T-cell (primary cell): ENCODE measurements around the gene DTNB. TPM values are rescaled to one million over a fixed set of nuclear protein-coding genes. Genes with fewer than 3 reads are reported as not detected.

ENCODE experiments used
- ATAC-seq, 4 experiments: fragments of 200-7000 bp in 3 of 4; fragments of 150-1000 bp in 1 of 4; cut with Tn5 transposase; replicated peaks in 1 of 4; 1 replicate in 3 of 4; 2 replicates in 1 of 4; pipeline ENCODE4 v1.10.0; 2021; ENCODE audit warnings: moderate library complexity in 3 of 4, mild to moderate bottlenecking in 2 of 4, moderate number of reproducible peaks in 1 of 4
- CTCF ChIA-PET, 2 donors: fragments of 300-600 bp; sonication (Branson Sonifier 250); formaldehyde crosslinking; loops; one replicate each; lab custom pipeline; 2022; ENCODE audit warnings: antibody characterized with exemption in 2 of 2; lab: Charles Lee
- POLR2A ChIA-PET, 2 donors: fragments of 300-600 bp; sonication (Branson Sonifier 250); formaldehyde crosslinking; loops; one replicate each; lab custom pipeline; 2022; ENCODE audit warnings: antibody characterized with exemption in 2 of 2; lab: Charles Lee
- DNase-seq, 35 experiments: peaks; one replicate each; pipeline versions ENCODE4 v3.0.0 to v3.0.0-alpha.2; 2013 to 2023
- H3K27ac ChIP-seq: one replicate; pipeline ENCODE4 v1.5.1; 2013; ENCODE audit warnings: low read length
- H3K27me3 ChIP-seq, 2 experiments: replicated peaks in 1 of 2; 1 replicate in 1 of 2; 2 replicates in 1 of 2; pipeline versions ENCODE4 v1.6.1 to v1.7.0; 2013; ENCODE audit warnings: low read length in 1 of 2, mixed read lengths in 1 of 2; ENCODE audit not compliant: control insufficient read depth in 2 of 2, insufficient read depth in 2 of 2; ENCODE audit errors: extremely low read depth in 1 of 2
- H3K36me3 ChIP-seq, 2 donors: 1 replicate in 1 of 2; 2 replicates in 1 of 2; pipeline versions ENCODE4 v1.6.1 to v1.7.0; 2013; ENCODE audit warnings: low read length in 1 of 2; ENCODE audit not compliant: control insufficient read depth in 2 of 2, insufficient read depth in 1 of 2; ENCODE audit errors: extremely low read depth in 1 of 2
- H3K4me1 ChIP-seq, 2 experiments: 1 replicate in 1 of 2; 2 replicates in 1 of 2; pipeline versions ENCODE4 v1.6.1 to v1.7.0; 2013; ENCODE audit warnings: low read length in 2 of 2, mixed read lengths in 1 of 2; ENCODE audit not compliant: insufficient read depth in 2 of 2, control insufficient read depth in 1 of 2; ENCODE audit errors: extremely low read depth in 1 of 2
- H3K4me3 ChIP-seq, 2 donors: 1 replicate in 1 of 2; 2 replicates in 1 of 2; pipeline versions ENCODE4 v1.5.1 to v1.7.0; 2013; ENCODE audit warnings: mild to moderate bottlenecking in 2 of 2, low read length in 1 of 2, moderate library complexity in 1 of 2; ENCODE audit not compliant: control insufficient read depth in 1 of 2; ENCODE audit errors: extremely low read depth in 1 of 2
- H3K9me3 ChIP-seq: 2 replicates; pipeline ENCODE4 v1.7.0; 2013
- H3K27ac Mint-ChIP-seq, 2 donors: one replicate each; pipeline ENCODE4 v1.8.0; 2020 to 2021; ENCODE audit warnings: mild to moderate bottlenecking in 2 of 2, mixed read lengths in 2 of 2
- H3K27me3 Mint-ChIP-seq, 2 donors: one replicate each; pipeline ENCODE4 v1.8.0; 2021 to 2022; ENCODE audit warnings: mixed read lengths in 2 of 2
- H3K36me3 Mint-ChIP-seq: one replicate; pipeline ENCODE4 v1.8.0; 2021; ENCODE audit warnings: mixed read lengths
- H3K4me1 Mint-ChIP-seq, 3 donors: one replicate each; pipeline ENCODE4 v1.8.0; 2020 to 2022; ENCODE audit warnings: mixed read lengths in 3 of 3, mild to moderate bottlenecking in 1 of 3
- H3K4me3 Mint-ChIP-seq, 3 donors: one replicate each; pipeline ENCODE4 v1.8.0; 2020 to 2022; ENCODE audit warnings: mild to moderate bottlenecking in 3 of 3, mixed read lengths in 3 of 3, moderate library complexity in 3 of 3
- H3K9me3 Mint-ChIP-seq, 3 donors: one replicate each; pipeline ENCODE4 v1.8.0; 2020 to 2022; ENCODE audit warnings: mixed read lengths in 3 of 3
- WGBS: methylation state at CpG from one replicate; pipeline ENCODE4 v1.1.5; 2013; ENCODE audit warnings: missing lambda C conversion rate; ENCODE audit not compliant: insufficient coverage; 5-methylcytosine and 5-hydroxymethylcytosine counted together
- total RNA-seq, 35 experiments: library from RNA in 6 of 35; stranded (reverse) in 6 of 35; fragments of 120-200 nt in 1 of 35; gene quantifications; one replicate each; pipeline versions ENCODE4 v1.2.1 to v1.2.4 and lab custom pipeline; 2013 to 2026

The DTNB gene
- total RNA-seq, 5 donors from 2014 or later (not counting 1 experiment from before 2014, with no cell fraction given) = 33.4 to 45.7 (median 39.6) TPM

- no peaks in the 10 kb centered on the region for H3K27me3 ChIP-seq
- Mint-ChIP-seq H3K4me1 (peaks cover 36 to 39% (median 38%) of the 10 kb centered on the region in 3 donors), H3K9me3 (no peaks in the 10 kb centered on the region), H3K36me3 (peaks cover 3% of the 10 kb centered on the region), H3K4me3 (peak overlapping the region; percentile 51 to 78 (median 62)), H3K27ac (peak overlapping the region; percentile 90 to 94), H3K27me3 (no peaks in the 10 kb centered on the region)
- no peaks in the 10 kb centered on the region for H3K9me3 ChIP-seq
- POLR2A ChIA-PET = interaction anchor here in 1 of 2 donors (0.5 to 0.6 kb wide), 2 partner anchors 11 to 728 kb away, joined by 4 to 8 read pairs; no protein-coding TSS in a partner anchor
- ATAC-seq (peak; percentile 99 to 100 (median 100)), DNase-seq (peak; percentile 82 to 96 (median 90))
- CTCF ChIA-PET = interaction anchor here (0.5 to 4.2 kb wide), 12 partner anchors 11 to 656 kb away, joined by 3 to 55 read pairs (median 4); no protein-coding TSS in a partner anchor
- H3K27ac ChIP-seq = peak overlapping the region; percentile 87
- H3K4me1 ChIP-seq = peaks cover 11 to 43% of the 10 kb centered on the region in 2 experiments
- H3K4me3 ChIP-seq = peak overlapping the region in 1 of 2 donors; percentile 20
- H3K36me3 ChIP-seq = no peaks in the 10 kb centered on the region
- 9% methylated on average over 45 of the region's 52 CpGs for WGBS
Measured at GRCh38 chr2:25376750-25377621, 296.4 kb downstream of the DTNB start.

- POLR2A ChIA-PET = no interaction called here
- CTCF ChIA-PET = interaction anchor here (0.6 to 4.2 kb wide), 13 partner anchors 10 to 460 kb away, joined by 3 to 55 read pairs (median 4); no protein-coding TSS in a partner anchor
- H3K4me1 ChIP-seq = peaks cover 11 to 43% of the 10 kb centered on the region in 2 experiments
- no peak overlapping the region for H3K4me3 ChIP-seq
- Mint-ChIP-seq H3K27me3 (no peaks in the 10 kb centered on the region), H3K36me3 (peaks cover 3% of the 10 kb centered on the region), H3K27ac (peak overlapping the region; percentile 66 to 67), H3K4me3 (peak overlapping the region in 2 of 3 donors; percentile 23 to 57), H3K9me3 (no peaks in the 10 kb centered on the region), H3K4me1 (peaks cover 38 to 39% (median 38%) of the 10 kb centered on the region in 3 donors)
- no peaks in the 10 kb centered on the region for H3K9me3 ChIP-seq
- no peak for ATAC-seq
- H3K36me3 ChIP-seq = no peaks in the 10 kb centered on the region
- H3K27me3 ChIP-seq = no peaks in the 10 kb centered on the region
- H3K27ac ChIP-seq = peak overlapping the region; percentile 27
- DNase-seq = no peak
- 88% methylated on average over 10 of the region's 16 CpGs for WGBS
Measured at GRCh38 chr2:25375989-25376545, 297.3 kb downstream of the DTNB start.

- Mint-ChIP-seq H3K27me3 (no peaks in the 10 kb centered on the region), H3K4me3 (peak overlapping the region in 1 of 3 donors; percentile 57), H3K9me3 (no peaks in the 10 kb centered on the region), H3K36me3 (peaks cover 3% of the 10 kb centered on the region), H3K27ac (no peak overlapping the region), H3K4me1 (peaks cover 38 to 39% (median 38%) of the 10 kb centered on the region in 3 donors)
- 79% methylated on average over 14 of the region's 17 CpGs for WGBS
- DNase-seq (no peak), ATAC-seq (no peak)
- H3K27ac ChIP-seq = no peak overlapping the region
- H3K4me3 ChIP-seq = no peak overlapping the region
- POLR2A ChIA-PET = no interaction called here
- no peaks in the 10 kb centered on the region for H3K27me3 ChIP-seq
- H3K9me3 ChIP-seq = no peaks in the 10 kb centered on the region
- H3K4me1 ChIP-seq = peaks cover 11 to 43% of the 10 kb centered on the region in 2 experiments
- CTCF ChIA-PET = interaction anchor here (1.0 to 4.2 kb wide), 7 partner anchors 9 to 99 kb away, joined by 3 to 55 read pairs (median 4); no protein-coding TSS in a partner anchor
- no peaks in the 10 kb centered on the region for H3K36me3 ChIP-seq
Measured at GRCh38 chr2:25375371-25375988, 297.9 kb downstream of the DTNB start.

GRCh38 chr2:25374827-25375226 is 298.6 kb downstream of the DTNB start:
- DNase-seq (peak in 1 of 35 experiments; percentile 1), ATAC-seq (no peak)
- WGBS = 99% methylated on average over 4 of the region's 5 CpGs
- Mint-ChIP-seq H3K27me3 (no peaks in the 10 kb centered on the region), H3K4me3 (no peak overlapping the region), H3K27ac (no peak overlapping the region), H3K4me1 (peaks cover 35 to 38% (median 36%) of the 10 kb centered on the region in 3 donors), H3K9me3 (no peaks in the 10 kb centered on the region), H3K36me3 (peaks cover 2% of the 10 kb centered on the region)
- POLR2A ChIA-PET = no interaction called here
- Histone ChIP-seq H3K36me3 (no peaks in the 10 kb centered on the region), H3K4me1 (peaks cover 11 to 42% of the 10 kb centered on the region in 2 experiments), H3K27me3 (no peaks in the 10 kb centered on the region), H3K9me3 (no peaks in the 10 kb centered on the region), H3K27ac (no peak overlapping the region), H3K4me3 (no peak overlapping the region)
- CTCF ChIA-PET = interaction anchor here in 1 of 2 donors (1.0 to 4.2 kb wide), 2 partner anchors 9 to 12 kb away, joined by 3 to 55 read pairs; no protein-coding TSS in a partner anchor

GRCh38 chr2:25374411-25374810 is 299.0 kb downstream of the DTNB start:
- ATAC-seq = no peak

More at GRCh38 chr2:25374411-25374810, 299.0 kb downstream of the DTNB start:
- Mint-ChIP-seq H3K9me3 (no peaks in the 10 kb centered on the region), H3K36me3 (no peaks in the 10 kb centered on the region), H3K27me3 (no peaks in the 10 kb centered on the region), H3K27ac (no peak overlapping the region), H3K4me3 (no peak overlapping the region), H3K4me1 (peaks cover 31 to 34% (median 33%) of the 10 kb centered on the region in 3 donors)
- Histone ChIP-seq H3K36me3 (no peaks in the 10 kb centered on the region), H3K9me3 (no peaks in the 10 kb centered on the region), H3K4me1 (peaks cover 11 to 38% of the 10 kb centered on the region in 2 experiments), H3K27ac (no peak overlapping the region), H3K4me3 (no peak overlapping the region), H3K27me3 (no peaks in the 10 kb centered on the region)
- POLR2A ChIA-PET = no interaction called here
- CTCF ChIA-PET = interaction anchor here (0.6 to 4.2 kb wide), 3 partner anchors 12 to 20 kb away, joined by 3 to 55 read pairs (median 10); no protein-coding TSS in a partner anchor
- DNase-seq = no peak
- WGBS = no CpG with 5 or more reads among the region's 4 CpGs
